Islet precursor cell (in vitro differentiated cells): ENCODE results near the gene DTNBP1.

ENCODE experiments used
- DNase-seq: peaks from one replicate; pipeline ENCODE4 v3.0.0-alpha.2; 2018

DTNBP1 gene

GRCh38 chr6:15512721-15513120, 150.1 kb downstream of the DTNBP1 start:
- DNase-seq: no peak

- DNase-seq: no peak
Measured at GRCh38 chr6:15512126-15512525, 150.7 kb downstream of the DTNBP1 start.

GRCh38 chr6:15511248-15512125, 151.3 kb downstream of the DTNBP1 start:
- DNase-seq: no peak

DNA sequence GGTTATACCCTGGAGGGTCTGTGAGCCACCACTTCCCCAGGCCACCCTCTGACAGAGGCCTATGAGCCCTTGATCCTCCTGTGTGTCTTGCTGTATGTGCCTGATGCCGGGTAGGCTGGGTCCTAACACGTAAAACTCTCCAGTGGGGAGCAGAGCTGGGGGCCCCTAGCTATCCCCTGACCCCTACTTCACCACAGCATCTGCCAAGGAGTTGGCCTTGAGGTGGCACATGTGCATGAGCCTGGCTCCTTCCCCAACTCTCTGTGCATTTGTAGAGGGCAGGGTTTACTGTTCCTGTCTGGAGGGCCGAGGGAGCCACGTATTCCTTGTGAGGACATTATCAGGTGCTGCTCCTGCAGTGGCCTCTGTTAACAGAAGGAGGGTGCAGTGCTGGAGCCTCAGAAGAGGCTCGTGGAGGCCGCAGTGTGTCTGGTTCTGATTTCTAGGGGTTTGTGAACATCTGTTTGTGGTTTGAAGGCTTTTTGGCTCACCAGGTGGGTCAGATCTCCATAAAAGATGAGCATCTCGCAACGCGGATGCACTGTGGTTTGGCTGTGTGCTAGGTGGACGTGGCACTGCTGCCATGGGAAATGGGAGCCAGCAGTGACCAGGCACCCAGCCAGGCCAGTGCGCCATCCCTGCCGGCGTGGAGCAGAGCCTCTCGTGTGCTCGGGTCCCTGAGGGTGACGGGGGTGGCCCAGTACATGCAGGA, 152.1 kb downstream of the DTNBP1 start:
- DNase-seq: no peak

DNA sequence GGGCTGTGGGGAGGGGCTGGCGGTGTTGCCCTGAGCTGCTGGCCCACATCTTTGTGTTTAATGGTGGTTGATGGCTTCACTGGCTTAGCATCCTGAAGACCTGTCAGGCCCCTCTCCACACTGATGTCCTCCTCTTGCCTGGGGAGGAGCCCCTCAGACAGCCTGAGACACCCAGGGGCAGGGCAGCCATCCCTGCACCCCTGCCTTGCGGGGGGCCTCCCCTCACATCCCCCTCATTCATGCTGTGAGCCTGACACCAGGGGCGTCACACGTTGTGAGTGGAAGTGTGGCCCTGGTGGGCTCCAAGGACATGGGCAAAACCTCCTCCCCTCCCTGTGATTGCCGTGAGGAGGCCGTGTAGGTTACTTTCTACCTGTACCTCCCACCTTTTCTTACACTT, 152.7 kb downstream of the DTNBP1 start:
- no peak for DNase-seq

DNA sequence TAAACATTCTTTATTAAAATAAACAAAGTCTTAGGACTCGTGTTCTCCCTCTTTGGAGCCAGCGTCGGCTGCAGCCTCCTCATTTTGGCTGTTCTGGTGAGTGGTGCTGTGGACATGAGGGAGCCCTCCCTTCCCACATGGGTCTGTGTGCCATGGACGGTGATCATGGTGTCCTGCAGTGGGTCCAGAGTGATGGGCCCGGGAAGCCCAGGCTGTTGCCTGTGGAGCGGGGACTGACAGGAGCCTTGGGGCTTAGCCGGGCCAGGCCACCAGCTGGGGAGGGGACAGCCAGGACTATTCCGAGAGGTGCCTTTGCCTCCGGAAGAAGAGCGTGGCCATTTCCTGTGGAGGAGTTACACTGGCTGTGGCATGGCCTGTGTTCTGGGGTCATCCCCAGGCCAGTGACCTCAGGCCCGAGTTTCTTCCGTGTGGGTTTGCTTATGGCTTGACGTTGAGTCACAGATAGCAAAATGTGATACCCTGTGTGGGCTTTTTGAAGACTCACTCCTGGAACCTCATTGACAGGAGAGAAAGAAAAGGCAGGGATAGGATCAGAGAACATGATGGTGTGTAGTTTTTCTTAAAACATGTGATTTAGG, 153.4 kb downstream of the DTNBP1 start:
- no peak for DNase-seq

DNA sequence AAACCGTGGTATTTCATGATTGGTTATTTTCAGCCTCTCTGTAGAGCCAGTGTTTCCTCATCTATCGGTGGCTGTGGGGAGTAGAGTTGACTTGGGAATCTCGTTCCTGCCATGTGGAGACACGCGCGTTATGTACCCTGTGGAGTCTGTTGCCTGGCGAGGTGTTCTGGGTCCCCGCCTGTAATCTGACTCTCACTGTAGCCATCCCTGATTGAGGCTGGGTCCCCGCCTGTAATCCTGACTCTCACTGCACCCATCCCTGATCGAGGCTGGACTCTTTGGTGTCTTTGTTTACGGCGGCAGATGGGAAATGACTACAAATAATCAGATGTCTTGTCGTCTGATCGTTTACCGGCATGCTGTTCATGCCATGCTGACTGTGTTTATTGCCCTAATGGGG, 153.9 kb downstream of the DTNBP1 start:
- DNase-seq: no peak

DNA sequence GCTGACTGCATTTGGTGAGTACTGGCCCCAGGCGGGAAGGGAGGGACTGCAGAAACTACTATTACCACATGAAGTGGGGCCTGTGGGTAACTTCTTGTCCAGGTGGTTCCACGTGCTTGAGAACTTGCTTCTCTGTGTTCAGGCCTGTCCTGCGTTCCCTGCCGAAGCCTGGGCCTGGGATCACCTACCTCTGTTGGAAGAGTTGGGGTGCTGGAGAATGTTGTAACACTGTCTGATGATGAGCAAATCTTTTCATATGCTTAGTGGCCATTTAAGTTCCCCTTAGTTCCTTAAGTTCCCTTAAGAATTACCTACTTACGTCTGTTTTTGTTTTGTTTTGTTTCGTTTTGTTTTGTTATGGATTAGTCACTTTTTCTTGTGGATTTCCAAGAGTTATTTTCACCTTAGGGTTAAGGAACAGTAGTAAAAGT, 154.4 kb downstream of the DTNBP1 start:
- no peak for DNase-seq

- no peak for DNase-seq
Measured at GRCh38 chr6:15507746-15508145, 155.1 kb downstream of the DTNBP1 start.

DNA sequence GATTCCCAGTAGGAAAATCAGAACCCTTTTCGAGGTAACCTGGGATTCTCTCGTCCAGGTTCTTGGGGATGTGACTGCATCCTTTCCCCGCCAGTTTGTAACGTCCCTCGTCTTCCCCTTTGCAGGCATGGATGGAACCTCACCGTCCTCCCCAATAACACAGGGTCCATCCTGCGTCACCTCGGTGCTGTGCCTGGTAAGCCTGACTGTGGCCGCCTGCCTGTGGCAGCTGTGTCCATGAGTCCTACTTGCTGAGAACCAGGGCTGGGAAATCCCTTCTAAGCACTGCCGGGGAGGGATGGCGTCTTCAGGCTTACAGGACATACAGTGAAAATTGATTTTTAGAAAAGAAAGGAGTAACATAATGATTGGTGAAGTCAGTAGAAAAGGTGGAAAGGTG, 155.6 kb downstream of the DTNBP1 start:
- no peak for DNase-seq

DNA sequence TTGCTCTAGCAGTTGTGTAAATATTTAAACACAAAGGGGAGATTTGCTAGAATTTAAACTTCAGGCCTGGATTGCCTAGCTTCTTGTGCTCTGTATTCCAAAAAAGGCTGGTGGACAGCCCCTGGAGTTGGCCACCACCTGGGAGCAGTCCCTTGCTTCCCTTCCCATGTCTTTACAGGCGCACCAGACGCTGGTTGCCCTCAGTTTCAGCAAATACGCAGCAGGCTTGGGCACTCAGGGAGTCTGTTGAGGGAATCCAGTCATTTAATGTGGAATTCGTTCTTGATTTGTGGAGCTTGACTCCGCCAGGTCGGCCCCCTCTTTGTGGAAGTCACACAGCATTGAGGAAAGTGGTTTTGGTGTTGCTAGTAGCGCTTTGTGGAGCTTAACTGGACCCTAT, 156.8 kb downstream of the DTNBP1 start:
- no peak for DNase-seq

- DNase-seq: no peak
Measured at GRCh38 chr6:15505463-15505918, 157.3 kb downstream of the DTNBP1 start.

GRCh38 chr6:15504581-15505350, 158.1 kb downstream of the DTNBP1 start:
- DNase-seq: no peak

DNA sequence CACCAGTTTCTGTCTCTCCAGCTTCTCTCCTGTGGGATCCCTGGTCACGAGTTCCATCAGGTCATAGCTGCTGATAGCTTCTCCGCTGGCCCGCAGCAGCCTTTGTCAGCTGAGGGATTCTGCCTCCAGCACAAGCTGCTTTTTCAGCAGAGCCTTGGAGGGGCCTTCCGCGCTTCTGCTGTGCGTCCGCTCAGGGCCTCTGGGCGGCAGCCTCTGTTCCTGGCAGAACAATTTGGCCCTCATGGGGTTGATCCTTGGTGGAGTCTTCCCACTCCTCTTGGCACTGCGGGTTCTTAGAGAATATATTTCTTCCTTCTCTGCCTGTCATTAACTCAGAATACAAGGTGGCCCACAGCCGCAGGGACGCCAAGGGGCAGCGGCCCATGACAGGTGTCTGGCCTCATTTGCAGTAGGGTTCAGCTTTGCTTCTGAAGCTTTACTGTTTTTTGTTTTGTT, 158.8 kb downstream of the DTNBP1 start:
- no peak for DNase-seq

GRCh38 chr6:15503346-15503680, 159.5 kb downstream of the DTNBP1 start:
- DNase-seq: no peak

GRCh38 chr6:15502446-15503345, 160.1 kb downstream of the DTNBP1 start:
- no peak for DNase-seq

DNA sequence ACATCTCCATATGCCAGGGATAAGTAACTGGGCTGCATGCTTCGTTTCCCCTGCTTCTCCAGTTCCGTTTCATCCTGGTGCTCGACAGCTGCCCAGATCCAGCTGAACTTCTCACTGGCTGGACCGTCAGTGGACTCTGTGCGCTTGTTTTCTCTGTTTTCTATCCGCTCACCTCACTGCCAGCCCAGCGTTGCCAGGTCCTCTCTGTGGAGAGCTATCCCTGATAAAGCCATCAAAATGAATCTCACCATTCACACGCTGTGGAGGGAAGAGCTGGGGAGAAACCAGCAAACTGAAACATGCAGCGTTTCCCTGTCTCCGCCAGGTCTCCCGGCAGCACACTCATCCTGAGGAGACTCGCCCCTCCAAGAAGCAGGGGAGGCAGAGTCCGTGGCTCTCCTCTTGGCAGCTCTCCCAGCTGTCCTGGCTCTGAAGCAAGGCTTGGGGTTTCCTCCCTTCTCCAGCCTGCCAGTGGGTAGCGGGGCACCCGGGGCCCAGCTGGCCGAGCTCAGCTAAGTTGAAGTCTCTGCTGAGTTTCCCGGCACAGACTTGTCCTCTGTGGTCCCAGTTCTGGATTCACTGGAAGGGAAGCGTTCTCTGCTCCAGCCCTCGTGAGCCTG, 160.9 kb downstream of the DTNBP1 start:
- DNase-seq: no peak

DNA sequence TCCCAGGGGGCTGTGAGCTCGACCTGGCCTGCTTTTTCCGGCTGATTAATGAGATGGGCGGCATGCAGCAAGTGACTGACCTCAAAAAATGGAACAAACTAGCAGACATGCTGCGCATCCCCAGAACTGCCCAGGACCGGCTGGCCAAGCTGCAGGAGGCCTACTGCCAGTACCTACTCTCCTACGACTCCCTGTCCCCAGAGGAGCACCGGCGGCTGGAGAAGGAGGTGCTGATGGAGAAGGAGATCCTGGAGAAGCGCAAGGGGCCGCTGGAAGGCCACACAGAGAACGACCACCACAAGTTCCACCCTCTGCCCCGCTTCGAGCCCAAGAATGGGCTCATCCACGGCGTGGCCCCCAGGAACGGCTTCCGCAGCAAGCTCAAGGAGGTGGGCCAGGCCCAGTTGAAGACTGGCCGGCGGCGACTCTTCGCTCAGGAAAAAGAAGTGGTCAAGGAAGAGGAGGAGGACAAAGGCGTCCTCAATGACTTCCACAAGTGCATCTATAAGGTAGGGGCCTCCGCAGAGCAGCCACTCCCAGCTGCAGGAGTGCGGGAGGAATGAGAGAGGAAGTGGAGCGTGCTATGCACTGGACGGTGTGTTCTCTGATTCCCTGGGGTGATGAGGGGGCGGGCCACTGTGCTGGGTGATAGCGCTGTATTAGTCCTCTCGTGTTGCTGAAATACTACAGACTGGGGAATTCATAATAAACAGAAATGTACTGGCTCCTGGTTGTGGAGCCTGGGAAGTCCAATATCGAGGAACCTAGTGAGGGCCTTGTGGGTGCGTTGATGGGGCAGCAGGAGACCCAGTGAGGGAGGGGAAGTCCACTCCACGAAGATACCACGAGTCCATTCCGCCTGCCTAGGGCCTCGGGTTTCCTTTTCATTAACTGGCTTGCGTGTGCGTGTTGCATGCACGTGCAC, 161.7 kb downstream of the DTNBP1 start:
- no peak for DNase-seq

DNA sequence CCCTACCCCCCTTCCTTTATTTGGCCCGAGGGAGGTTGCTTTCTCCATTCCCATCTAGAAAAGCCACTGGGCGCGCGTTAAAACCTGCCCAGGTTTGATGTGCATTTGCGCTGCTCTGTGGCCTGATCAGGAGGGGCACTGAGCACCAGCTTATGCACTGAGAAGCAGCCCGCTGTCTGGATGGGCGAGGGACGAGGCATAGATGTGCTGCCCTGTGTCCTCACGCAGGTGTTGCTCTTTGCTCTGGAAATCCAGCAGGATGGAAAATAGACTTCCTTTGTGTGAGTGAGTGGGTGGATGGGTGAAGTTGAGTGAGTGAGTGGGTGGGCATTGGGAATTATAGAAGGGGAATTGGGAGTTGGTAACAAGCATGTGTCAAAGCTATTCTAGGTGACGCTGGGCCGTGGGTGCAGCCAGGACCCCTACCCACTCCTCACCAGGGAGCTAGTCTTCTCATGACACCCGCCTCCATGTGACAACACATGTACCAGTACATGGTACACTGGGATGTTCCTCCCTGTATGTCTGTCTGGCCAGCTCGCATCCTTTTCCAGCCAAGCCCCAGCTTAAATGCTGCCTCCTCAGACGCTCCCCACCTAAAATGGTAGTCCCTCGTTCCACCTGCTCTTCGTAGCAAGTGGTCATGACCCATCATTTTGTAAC, 162.6 kb downstream of the DTNBP1 start:
- DNase-seq: no peak

DNA sequence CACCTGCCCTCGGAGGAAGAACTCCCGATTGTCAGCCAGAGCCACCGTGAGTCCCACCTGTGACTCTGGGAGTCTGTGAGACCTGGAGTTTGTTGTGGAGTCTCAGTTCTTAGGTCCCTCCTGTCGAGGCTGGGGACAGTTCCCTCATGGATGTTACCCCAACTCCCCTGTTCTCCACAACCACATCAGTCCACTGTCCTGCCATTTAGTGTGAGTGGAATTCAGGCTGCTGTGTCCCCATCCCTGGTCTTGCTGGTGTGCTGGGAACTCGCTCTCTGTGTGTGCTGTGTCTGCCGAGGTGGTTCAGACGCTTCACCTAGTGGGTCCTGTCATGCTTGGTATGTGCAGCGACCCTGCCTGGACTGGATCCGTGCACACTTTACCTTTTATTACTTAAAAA, 163.2 kb downstream of the DTNBP1 start:
- no peak for DNase-seq
